SK-N-SH (cell line): ENCODE data around the gene MID1. TPM values are rescaled to one million over a fixed set of nuclear protein-coding genes. Genes with fewer than 3 reads are reported as not detected.

Source experiments
- CTCF ChIA-PET: fragments of 300-600, 350-600 bp; formaldehyde crosslinking; extraction: SDS; loops from one replicate; lab custom pipeline; 2021; lab: Yijun Ruan, JAX
- POLR2A ChIA-PET: fragments of 350-600 bp; sonication (Branson Sonifier 250); formaldehyde crosslinking; extraction: SDS; loops from one replicate; lab custom pipeline; 2020; ENCODE audit warnings: antibody characterized with exemption, inconsistent platforms; lab: Yijun Ruan, JAX
- DNase-seq: peaks from one replicate; pipeline ENCODE4 v3.0.0; 2012
- H2AFZ ChIP-seq: fragments of 200-600 bp; sonication (generic); 2 replicates; pipeline ENCODE4 v1.8.1; 2016; ENCODE audit warnings: antibody characterized with exemption, mild to moderate bottlenecking, low read depth
- H3F3A ChIP-seq: fragments of 200-600 bp; sonication (generic); replicated peaks from 2 replicates; pipeline ENCODE3; 2016; ENCODE audit warnings: antibody characterized with exemption, mild to moderate bottlenecking; ENCODE audit not compliant: insufficient read depth
- H3K27ac ChIP-seq, 2 experiments: fragments of 200-500 bp in 1 of 2; fragments of 200-600 bp in 1 of 2; sonication (Bioruptor generic) in 1 of 2; sonication (generic), shearing (Covaris generic) in 1 of 2; 2 replicates each; pipeline versions ENCODE4 v1.5.1 to v1.6.1; 2014 to 2016; ENCODE audit warnings: low read depth in 2 of 2, inconsistent platforms in 1 of 2, low read length in 1 of 2, mild to moderate bottlenecking in 1 of 2, mixed read lengths in 1 of 2
- H3K27me3 ChIP-seq: fragments of 200-600 bp; sonication (generic), shearing (Covaris generic); 2 replicates; pipeline ENCODE4 v1.6.1; 2016; ENCODE audit warnings: mixed run types; ENCODE audit not compliant: insufficient read depth
- H3K36me3 ChIP-seq, 2 experiments: fragments of 200-500 bp in 1 of 2; fragments of 200-600 bp in 1 of 2; sonication (Bioruptor generic) in 1 of 2; sonication (generic) in 1 of 2; replicated peaks in 1 of 2; 2 replicates each; pipeline versions ENCODE3 to v1.5.1; 2014 to 2016; ENCODE audit warnings: low read length in 1 of 2, mild to moderate bottlenecking in 1 of 2; ENCODE audit not compliant: insufficient read depth in 2 of 2, control insufficient read depth in 1 of 2
- H3K4me1 ChIP-seq, 2 experiments: fragments of 200-500 bp in 1 of 2; fragments of 200-600 bp in 1 of 2; sonication (Bioruptor generic) in 1 of 2; sonication (generic), shearing (Covaris generic) in 1 of 2; 2 replicates each; pipeline versions ENCODE4 v1.5.1 to v1.6.1; 2014 to 2016; ENCODE audit warnings: low read depth in 1 of 2, low read length in 1 of 2, mixed run types in 1 of 2; ENCODE audit not compliant: insufficient read depth in 2 of 2, control insufficient read depth in 1 of 2
- H3K4me2 ChIP-seq: fragments of 200-600 bp; sonication (generic), shearing (Covaris generic); 2 replicates; pipeline ENCODE4 v1.6.1; 2017; ENCODE audit warnings: mixed run types
- H3K4me3 ChIP-seq, 2 experiments: fragments of 200-500 bp in 1 of 2; fragments of 200-600 bp in 1 of 2; sonication (Bioruptor generic) in 1 of 2; sonication (generic), shearing (Covaris generic) in 1 of 2; 2 replicates each; pipeline versions ENCODE4 v1.5.1 to v1.8.1; 2014 to 2016; ENCODE audit warnings: low read depth in 2 of 2, inconsistent platforms in 1 of 2, low read length in 1 of 2, mild to moderate bottlenecking in 1 of 2, mixed read lengths in 1 of 2, moderate library complexity in 1 of 2
- H3K79me2 ChIP-seq: fragments of 200-600 bp; sonication (generic); 2 replicates; pipeline ENCODE4 v1.8.1; 2017; ENCODE audit warnings: mild to moderate bottlenecking; ENCODE audit not compliant: insufficient read depth
- H3K9ac ChIP-seq: fragments of 200-600 bp; sonication (generic); 2 replicates; pipeline ENCODE4 v1.6.1; 2017; ENCODE audit warnings: mixed run types
- H3K9me2 ChIP-seq: fragments of 200-600 bp; sonication (generic); 2 replicates; pipeline ENCODE4 v1.6.1; 2017; ENCODE audit warnings: mixed run types
- H3K9me3 ChIP-seq: fragments of 200-600 bp; sonication (generic); 2 replicates; pipeline ENCODE4 v1.6.1; 2017; ENCODE audit warnings: mixed run types, mild to moderate bottlenecking, moderate library complexity
- H4K20me1 ChIP-seq: fragments of 200-600 bp; sonication (generic); 2 replicates; pipeline ENCODE4 v1.6.1; 2017; ENCODE audit warnings: mild to moderate bottlenecking, mixed run types; ENCODE audit not compliant: insufficient read depth
- CHD2 ChIP-seq: fragments of 150-350 bp; IDR thresholded peaks from 2 replicates; pipeline ENCODE4 v1.6.1; 2018; ENCODE audit warnings: low read length; ENCODE audit not compliant: partially characterized antibody
- GABPA ChIP-seq: IDR thresholded peaks from 2 replicates; pipeline ENCODE4 v1.4.0; 2012; ENCODE audit warnings: low read depth, mild to moderate bottlenecking
- GATA2 ChIP-seq: sonication (generic); formaldehyde crosslinking; IDR thresholded peaks from 2 replicates; pipeline ENCODE4 v1.5.0; 2020; ENCODE audit warnings: mild to moderate bottlenecking, missing genetic modification reagents
- MEF2A ChIP-seq: IDR thresholded peaks from 2 replicates; pipeline ENCODE4 v1.4.0; 2012; ENCODE audit warnings: low read depth, borderline replicate concordance
- NRF1 ChIP-seq: IDR thresholded peaks from 2 replicates; pipeline ENCODE4 v1.6.1; 2012; ENCODE audit warnings: low read depth, mild to moderate bottlenecking, low read length
- POLR2AphosphoS5 ChIP-seq: IDR thresholded peaks from 2 replicates; pipeline ENCODE4 v1.6.1; 2012; ENCODE audit warnings: low read depth, low read length
- TAF1 ChIP-seq: IDR thresholded peaks from 2 replicates; pipeline ENCODE4 v1.6.1; 2012; ENCODE audit warnings: low read depth, mild to moderate bottlenecking, low read length, moderate library complexity, borderline replicate concordance
- TCF12 ChIP-seq: IDR thresholded peaks from 2 replicates; pipeline ENCODE4 v1.4.0; 2012
- TEAD4 ChIP-seq: IDR thresholded peaks from 2 replicates; pipeline ENCODE4 v1.4.0; 2012; ENCODE audit warnings: mild to moderate bottlenecking, borderline replicate concordance; ENCODE audit not compliant: insufficient read depth
- USF2 ChIP-seq: fragments of 150-350 bp; IDR thresholded peaks from 2 replicates; pipeline ENCODE4 v1.6.1; 2017; ENCODE audit warnings: antibody characterized with exemption, low read length, low read depth, borderline replicate concordance
- WGBS: methylation state at CpG from one replicate; pipeline ENCODE4 v1.1.6; 2017; ENCODE audit warnings: low lambda C conversion rate; 5-methylcytosine and 5-hydroxymethylcytosine counted together
- polyA plus RNA-seq, 3 experiments: library from polyadenylated mRNA; depleted of rRNA; stranded (reverse); fragments of >200 nt; gene quantifications; 2 replicates each; pipeline ENCODE4 v1.2.3, GENCODE V29; 2012
- TF ChIP-seq, protein P1 (sequence below): IDR thresholded peaks from 2 replicates; pipeline ENCODE4 v1.4.0; 2012; ENCODE audit warnings: low read depth
- TF ChIP-seq, protein P2 (sequence below): IDR thresholded peaks from 2 replicates; pipeline ENCODE4; 2012
- TF ChIP-seq, protein P3 (sequence below): IDR thresholded peaks from 2 replicates; pipeline ENCODE4 v1.4.0; 2012; ENCODE audit warnings: low read depth, borderline replicate concordance
- TF ChIP-seq, protein P4 (sequence below): IDR thresholded peaks from 2 replicates; pipeline ENCODE4 v1.6.1; 2012; ENCODE audit warnings: mild to moderate bottlenecking, low read depth, low read length, moderate library complexity

The MID1 gene
- polyA plus RNA-seq, 1 of the 3 experiments (the other 2 are of a cell fraction), result 10.4 TPM

DNA sequence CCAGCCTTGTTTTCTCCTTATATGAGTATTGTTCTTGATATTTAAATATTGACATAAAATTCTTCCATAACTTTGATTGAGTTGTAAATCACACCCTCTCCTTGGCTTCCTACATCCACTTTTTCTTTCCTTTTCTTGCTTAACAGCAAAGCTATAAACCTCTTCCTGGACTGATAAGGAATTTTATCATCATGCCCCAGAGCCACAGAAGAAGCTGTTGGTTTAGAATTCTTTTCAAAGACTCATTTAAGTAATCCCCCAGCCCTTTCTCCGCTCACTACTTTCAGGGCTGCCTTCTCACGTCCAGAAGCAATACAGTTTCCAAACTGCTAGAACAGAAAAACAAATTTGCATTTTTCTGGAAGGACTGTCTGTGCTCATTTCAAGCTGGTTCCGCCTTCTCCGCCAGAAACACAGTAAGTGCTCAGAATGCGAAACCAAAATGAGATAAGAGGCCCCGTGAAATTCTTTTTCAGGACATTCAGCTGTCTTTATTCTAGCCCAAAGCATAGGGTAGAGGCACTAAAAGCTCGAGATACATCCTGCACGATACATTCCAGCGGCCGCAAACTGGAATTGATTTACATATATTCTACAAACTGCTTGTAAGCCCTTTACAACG lies 849 bp downstream of the MID1 start (continued):
- TF ChIP-seq, protein P1, sequence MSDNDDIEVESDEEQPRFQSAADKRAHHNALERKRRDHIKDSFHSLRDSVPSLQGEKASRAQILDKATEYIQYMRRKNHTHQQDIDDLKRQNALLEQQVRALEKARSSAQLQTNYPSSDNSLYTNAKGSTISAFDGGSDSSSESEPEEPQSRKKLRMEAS, result no peak
- no peak for TF ChIP-seq MEF2A
- TF ChIP-seq, protein P2, sequence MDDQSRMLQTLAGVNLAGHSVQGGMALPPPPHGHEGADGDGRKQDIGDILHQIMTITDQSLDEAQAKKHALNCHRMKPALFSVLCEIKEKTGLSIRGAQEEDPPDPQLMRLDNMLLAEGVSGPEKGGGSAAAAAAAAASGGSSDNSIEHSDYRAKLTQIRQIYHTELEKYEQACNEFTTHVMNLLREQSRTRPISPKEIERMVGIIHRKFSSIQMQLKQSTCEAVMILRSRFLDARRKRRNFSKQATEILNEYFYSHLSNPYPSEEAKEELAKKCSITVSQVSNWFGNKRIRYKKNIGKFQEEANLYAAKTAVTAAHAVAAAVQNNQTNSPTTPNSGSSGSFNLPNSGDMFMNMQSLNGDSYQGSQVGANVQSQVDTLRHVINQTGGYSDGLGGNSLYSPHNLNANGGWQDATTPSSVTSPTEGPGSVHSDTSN, result no peak
- no peak for TF ChIP-seq GABPA
- TF ChIP-seq TCF12, result no peak
- TF ChIP-seq, protein P3, sequence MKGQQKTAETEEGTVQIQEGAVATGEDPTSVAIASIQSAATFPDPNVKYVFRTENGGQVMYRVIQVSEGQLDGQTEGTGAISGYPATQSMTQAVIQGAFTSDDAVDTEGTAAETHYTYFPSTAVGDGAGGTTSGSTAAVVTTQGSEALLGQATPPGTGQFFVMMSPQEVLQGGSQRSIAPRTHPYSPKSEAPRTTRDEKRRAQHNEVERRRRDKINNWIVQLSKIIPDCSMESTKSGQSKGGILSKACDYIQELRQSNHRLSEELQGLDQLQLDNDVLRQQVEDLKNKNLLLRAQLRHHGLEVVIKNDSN, result no peak
- TF ChIP-seq CHD2, result no peak
- TF ChIP-seq GATA2, result no peak
- no peak for TF ChIP-seq TAF1
- TF ChIP-seq POLR2AphosphoS5, result no peak

DNA sequence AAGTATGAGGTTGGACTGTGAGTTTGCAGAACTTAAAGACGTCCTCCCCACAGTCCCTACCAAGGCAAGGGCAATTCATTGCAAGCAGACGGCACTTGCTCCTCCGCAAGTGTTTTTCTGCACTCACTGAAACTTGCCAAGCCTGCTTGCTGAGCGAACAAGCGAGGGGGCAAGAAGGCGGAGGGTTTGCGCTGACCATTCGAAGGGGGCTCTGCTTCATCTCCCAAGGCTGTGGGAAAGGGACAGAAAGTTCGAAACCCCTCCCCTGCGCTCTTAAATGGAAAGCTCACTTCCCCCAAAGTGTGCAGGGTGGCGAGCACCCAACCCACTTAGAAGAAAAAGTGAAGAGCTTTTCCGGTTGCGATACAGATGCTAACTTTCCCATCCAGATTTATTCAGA lies 1.4 kb downstream of the MID1 start:
- H3K27me3 ChIP-seq, result peaks cover 13% of the 10 kb centered on the region; the same call in 1 of the 2 replicates
- TF ChIP-seq GABPA (no peak), TEAD4 (no peak), NRF1 (no peak), USF2 (no peak)
- TF ChIP-seq, protein P4, sequence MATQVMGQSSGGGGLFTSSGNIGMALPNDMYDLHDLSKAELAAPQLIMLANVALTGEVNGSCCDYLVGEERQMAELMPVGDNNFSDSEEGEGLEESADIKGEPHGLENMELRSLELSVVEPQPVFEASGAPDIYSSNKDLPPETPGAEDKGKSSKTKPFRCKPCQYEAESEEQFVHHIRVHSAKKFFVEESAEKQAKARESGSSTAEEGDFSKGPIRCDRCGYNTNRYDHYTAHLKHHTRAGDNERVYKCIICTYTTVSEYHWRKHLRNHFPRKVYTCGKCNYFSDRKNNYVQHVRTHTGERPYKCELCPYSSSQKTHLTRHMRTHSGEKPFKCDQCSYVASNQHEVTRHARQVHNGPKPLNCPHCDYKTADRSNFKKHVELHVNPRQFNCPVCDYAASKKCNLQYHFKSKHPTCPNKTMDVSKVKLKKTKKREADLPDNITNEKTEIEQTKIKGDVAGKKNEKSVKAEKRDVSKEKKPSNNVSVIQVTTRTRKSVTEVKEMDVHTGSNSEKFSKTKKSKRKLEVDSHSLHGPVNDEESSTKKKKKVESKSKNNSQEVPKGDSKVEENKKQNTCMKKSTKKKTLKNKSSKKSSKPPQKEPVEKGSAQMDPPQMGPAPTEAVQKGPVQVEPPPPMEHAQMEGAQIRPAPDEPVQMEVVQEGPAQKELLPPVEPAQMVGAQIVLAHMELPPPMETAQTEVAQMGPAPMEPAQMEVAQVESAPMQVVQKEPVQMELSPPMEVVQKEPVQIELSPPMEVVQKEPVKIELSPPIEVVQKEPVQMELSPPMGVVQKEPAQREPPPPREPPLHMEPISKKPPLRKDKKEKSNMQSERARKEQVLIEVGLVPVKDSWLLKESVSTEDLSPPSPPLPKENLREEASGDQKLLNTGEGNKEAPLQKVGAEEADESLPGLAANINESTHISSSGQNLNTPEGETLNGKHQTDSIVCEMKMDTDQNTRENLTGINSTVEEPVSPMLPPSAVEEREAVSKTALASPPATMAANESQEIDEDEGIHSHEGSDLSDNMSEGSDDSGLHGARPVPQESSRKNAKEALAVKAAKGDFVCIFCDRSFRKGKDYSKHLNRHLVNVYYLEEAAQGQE, result no peak
- TF ChIP-seq, all 33 proteins: peak for 0
- Histone ChIP-seq H3K36me3 (no peaks in the 10 kb centered on the region), H2AFZ (no peak overlapping the region), H4K20me1 (no peaks in the 10 kb centered on the region), H3K27ac (peak overlapping the region in 1 of 2 experiments; percentile 73; a peak in 1 of 4 replicates), H3K4me1 (peaks cover 0 to 4% of the 10 kb centered on the region in 2 experiments; a peak in 3 of 4 replicates), H3K9me2 (no peaks in the 10 kb centered on the region), H3K4me3 (peak overlapping the region; percentile 65 to 76; a peak in 3 of 4 replicates), H3K79me2 (peaks cover 11% of the 10 kb centered on the region; the same call in 1 of the 2 replicates), H3F3A (no peaks in the 10 kb centered on the region), H3K9ac (peak overlapping the region; percentile 72; the same call in 1 of the 2 replicates), H3K4me2 (peak overlapping the region; percentile 82), H3K9me3 (no peaks in the 10 kb centered on the region)
- DNase-seq, result no peak
- WGBS, result 31% methylated on average over 13 of the region's 13 CpGs
- CTCF ChIA-PET, result interaction anchor here (0.6 to 6.0 kb wide), 10 partner anchors 13 to 517 kb away, joined by 3 to 69 read pairs (median 4); no protein-coding TSS in a partner anchor
- POLR2A ChIA-PET, result no interaction called here
